Keratinocyte (primary cell): ENCODE results near the gene ADAMTS13. TPM values are rescaled to one million over a fixed set of nuclear protein-coding genes. Genes with fewer than 3 reads are reported as not detected.

Experiments
- DNase-seq: peaks from one replicate; pipeline ENCODE4 v3.0.0-alpha.2; 2011; ENCODE audit warnings: low read depth, missing footprints, low spot score
- FAIRE-seq: peaks from 2 replicates; lab custom pipeline; 2011; peaks lifted over from hg19 to GRCh38; lab: Jason Lieb, UNC
- H2AFZ ChIP-seq: 2 replicates; pipeline ENCODE4 v1.6.0; 2012; ENCODE audit warnings: low read length, control low read depth, inconsistent platforms; ENCODE audit not compliant: control insufficient read depth
- H3K27ac ChIP-seq: 2 replicates; pipeline ENCODE4 v1.5.1; 2011; ENCODE audit warnings: low read length; ENCODE audit not compliant: control insufficient read depth, insufficient read depth
- H3K27me3 ChIP-seq: 3 replicates; pipeline ENCODE4 v1.6.0; 2011; ENCODE audit warnings: low read length; ENCODE audit not compliant: control insufficient read depth, insufficient read depth; ENCODE audit errors: extremely low read depth
- H3K36me3 ChIP-seq, 2 experiments: 2 replicates in 1 of 2; 3 replicates in 1 of 2; pipeline ENCODE4 v1.5.1; 2011; ENCODE audit warnings: low read length in 2 of 2, mild to moderate bottlenecking in 1 of 2; ENCODE audit not compliant: control insufficient read depth in 2 of 2, insufficient read depth in 2 of 2; ENCODE audit errors: extremely low read depth in 1 of 2
- H3K4me1 ChIP-seq: 3 replicates; pipeline ENCODE4 v1.5.1; 2011; ENCODE audit warnings: low read length; ENCODE audit not compliant: control insufficient read depth, insufficient read depth; ENCODE audit errors: extremely low read depth
- H3K4me2 ChIP-seq: 3 replicates; pipeline ENCODE4 v1.6.0; 2011; ENCODE audit warnings: low read depth, low read length; ENCODE audit not compliant: control insufficient read depth, insufficient read depth; ENCODE audit errors: extremely low read depth
- H3K4me3 ChIP-seq, 3 experiments: fragments of 200-600 bp in 1 of 3; sonication (generic) in 1 of 3; 2 replicates in 2 of 3; 3 replicates in 1 of 3; pipeline ENCODE4 v1.5.1; 2011 to 2016; ENCODE audit warnings: low read length in 3 of 3, mild to moderate bottlenecking in 3 of 3, control low read depth in 2 of 3, inconsistent platforms in 1 of 3, low read depth in 1 of 3, mixed read lengths in 1 of 3, mixed run types in 1 of 3, moderate library complexity in 1 of 3; ENCODE audit not compliant: control insufficient read depth in 2 of 3, insufficient read depth in 2 of 3; ENCODE audit errors: extremely low read depth in 1 of 3
- H3K79me2 ChIP-seq: 2 replicates; pipeline ENCODE4 v1.6.0; 2012; ENCODE audit warnings: low read length; ENCODE audit not compliant: control insufficient read depth, insufficient read depth
- H3K9ac ChIP-seq: 3 replicates; pipeline ENCODE4 v1.6.0; 2011; ENCODE audit warnings: low read length; ENCODE audit not compliant: control insufficient read depth, insufficient read depth; ENCODE audit errors: extremely low read depth
- H3K9me1 ChIP-seq: 3 replicates; pipeline ENCODE4 v1.6.0; 2011; ENCODE audit warnings: low read length; ENCODE audit not compliant: control insufficient read depth, insufficient read depth; ENCODE audit errors: extremely low read depth
- H3K9me3 ChIP-seq: 2 replicates; pipeline ENCODE4 v1.5.1; 2012; ENCODE audit warnings: low read depth, low read length; ENCODE audit not compliant: control insufficient read depth
- H4K20me1 ChIP-seq: 3 replicates; pipeline ENCODE4 v1.6.0; 2011; ENCODE audit warnings: low read length; ENCODE audit not compliant: control insufficient read depth, insufficient read depth; ENCODE audit errors: extremely low read depth
- CTCF ChIP-seq, 3 experiments: IDR thresholded peaks in 1 of 3; conservative IDR thresholded peaks in 1 of 3; optimal IDR thresholded peaks in 1 of 3; 2 replicates in 2 of 3; 3 replicates in 1 of 3; pipeline versions ENCODE3 to v1.5.1; 2011; ENCODE audit warnings: low read length in 3 of 3, mild to moderate bottlenecking in 3 of 3, moderate library complexity in 2 of 3, control low read depth in 1 of 3, inconsistent platforms in 1 of 3; ENCODE audit not compliant: insufficient read depth in 2 of 3; ENCODE audit errors: extremely low read depth in 1 of 3
- EZH2 ChIP-seq: IDR thresholded peaks from one replicate; pipeline ENCODE4 v1.6.1; 2012; ENCODE audit warnings: inconsistent platforms, mild to moderate bottlenecking, low read length, moderate library complexity
- dilution Hi-C: fragments of 300-500 bp; cut with MboI; formaldehyde crosslinking; loops from one replicate; pipeline ENCODE4 v1.7.0; 2020; ENCODE audit warnings: low sequenced_read_pairs; ENCODE audit not compliant: extremely low pct_ligation_motif_present
- polyA plus RNA-seq, 5 experiments: library from polyadenylated mRNA; depleted of rRNA in 3 of 5; stranded (reverse) in 3 of 5; stranded (forward) in 1 of 5; unstranded in 1 of 5; fragments of >200 nt; gene quantifications; 1 replicate in 1 of 5; 2 replicates in 3 of 5; 3 replicates in 1 of 5; pipeline versions ENCODE4 v1.2.1 to v1.2.3, GENCODE V29; 2011 to 2012; ENCODE audit warnings: missing spikeins in 2 of 5, low read depth in 1 of 5, low replicate concordance in 1 of 5

The ADAMTS13 gene
- polyA plus RNA-seq, 1 donor (not counting 4 experiments of a cell fraction or from before 2014, with no cell fraction given), result 1.1 TPM

- no peak for TF ChIP-seq CTCF (optimal IDR thresholded peaks at IDR 0.05 in 1 of 3, IDR thresholded peaks at IDR 0.05 in 1 of 3, conservative IDR thresholded peaks at IDR 0.05 in 1 of 3; ENCODE audit: extremely low read depth in 1 of 3, insufficient read depth in 2 of 3, low read length in 3 of 3)
- TF ChIP-seq EZH2, result no peak
- DNase-seq (no peak), FAIRE-seq (peak; percentile 81)
- peaks cover 6% of the 10 kb centered on the region for H3K27me3 ChIP-seq
- H3K36me3 ChIP-seq, result no peaks in the 10 kb centered on the region
- no peak overlapping the region for H3K4me2 ChIP-seq
- H2AFZ ChIP-seq, result peak overlapping the region; percentile 80
- no peaks in the 10 kb centered on the region for H3K9me1 ChIP-seq
- peaks cover 4% of the 10 kb centered on the region for H3K4me1 ChIP-seq
- H4K20me1 ChIP-seq, result no peaks in the 10 kb centered on the region
- no peak overlapping the region for H3K27ac ChIP-seq
- no peaks in the 10 kb centered on the region for H3K79me2 ChIP-seq
- no peaks in the 10 kb centered on the region for H3K9me3 ChIP-seq
- no peak overlapping the region for H3K9ac ChIP-seq
- dilution Hi-C loops, result no loop called here
- no peak overlapping the region for H3K4me3 ChIP-seq
Measured at GRCh38 chr9:133440874-133441273, 18.7 kb downstream of the ADAMTS13 start.

GRCh38 chr9:133441571-133441970, 19.4 kb downstream of the ADAMTS13 start:
- Histone ChIP-seq H3K9me3 (no peaks in the 10 kb centered on the region), H3K27me3 (peaks cover 8% of the 10 kb centered on the region), H3K27ac (no peak overlapping the region), H3K4me2 (no peak overlapping the region), H2AFZ (no peak overlapping the region), H4K20me1 (no peaks in the 10 kb centered on the region), H3K9me1 (no peaks in the 10 kb centered on the region), H3K4me1 (peaks cover 4% of the 10 kb centered on the region), H3K36me3 (no peaks in the 10 kb centered on the region), H3K4me3 (no peak overlapping the region), H3K9ac (no peak overlapping the region), H3K79me2 (no peaks in the 10 kb centered on the region)
- no peak for FAIRE-seq
- no peak for DNase-seq
- dilution Hi-C loops, result no loop called here
- TF ChIP-seq EZH2, result no peak
- no peak for TF ChIP-seq CTCF (optimal IDR thresholded peaks at IDR 0.05 in 1 of 3, IDR thresholded peaks at IDR 0.05 in 1 of 3, conservative IDR thresholded peaks at IDR 0.05 in 1 of 3; ENCODE audit: extremely low read depth in 1 of 3, insufficient read depth in 2 of 3, low read length in 3 of 3)
